Astrocyte of the cerebellum (primary cell): ENCODE measurements around the gene ZNF622.
"Not testable (repeated sequence)": the region's sequence is repeated elsewhere in the genome, so short reads cannot be mapped to it uniquely, and the experiment has no call there.

Source experiments
- DNase-seq: peaks from one replicate; pipeline ENCODE4 v3.0.0-alpha.2; 2011; ENCODE audit warnings: low read depth
- H3K4me3 ChIP-seq: 2 replicates; pipeline ENCODE4 v1.5.1; 2011; ENCODE audit warnings: mild to moderate bottlenecking, low read depth, low read length, moderate library complexity
- in situ Hi-C: cut with HindIII; loops from 2 replicates; pipeline ENCODE4 v1.10.0; 2017; ENCODE audit warnings: low sequenced_read_pairs
- TF ChIP-seq, protein P1 (sequence below): IDR thresholded peaks from 2 replicates; pipeline ENCODE4 v1.5.1; 2012; ENCODE audit warnings: low read length, low read depth, moderate library complexity, mild to moderate bottlenecking; ENCODE audit errors: missing control alignments

ZNF622 gene

DNA sequence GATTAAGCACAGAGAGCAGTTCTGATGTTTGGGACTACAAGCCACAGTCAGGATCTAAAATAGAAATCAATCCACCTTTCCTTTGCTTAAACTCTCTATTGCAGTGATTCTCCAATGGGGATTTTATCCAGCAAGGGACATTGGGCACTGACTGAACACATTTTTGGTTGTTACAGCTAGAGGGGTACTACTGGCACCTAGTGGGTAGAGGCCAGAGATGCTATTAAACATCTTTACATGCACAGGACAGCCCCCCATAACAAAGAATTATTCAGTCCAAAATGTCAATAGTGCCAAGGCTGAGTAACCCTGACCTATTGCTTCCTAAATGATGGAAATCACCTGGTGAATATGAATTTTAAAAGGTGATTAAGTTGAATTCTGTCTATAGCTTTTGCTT, 12.0 kb downstream of the ZNF622 start:
- DNase-seq, result no peak
- in situ Hi-C loops, result no loop called here
- TF ChIP-seq, protein P1, sequence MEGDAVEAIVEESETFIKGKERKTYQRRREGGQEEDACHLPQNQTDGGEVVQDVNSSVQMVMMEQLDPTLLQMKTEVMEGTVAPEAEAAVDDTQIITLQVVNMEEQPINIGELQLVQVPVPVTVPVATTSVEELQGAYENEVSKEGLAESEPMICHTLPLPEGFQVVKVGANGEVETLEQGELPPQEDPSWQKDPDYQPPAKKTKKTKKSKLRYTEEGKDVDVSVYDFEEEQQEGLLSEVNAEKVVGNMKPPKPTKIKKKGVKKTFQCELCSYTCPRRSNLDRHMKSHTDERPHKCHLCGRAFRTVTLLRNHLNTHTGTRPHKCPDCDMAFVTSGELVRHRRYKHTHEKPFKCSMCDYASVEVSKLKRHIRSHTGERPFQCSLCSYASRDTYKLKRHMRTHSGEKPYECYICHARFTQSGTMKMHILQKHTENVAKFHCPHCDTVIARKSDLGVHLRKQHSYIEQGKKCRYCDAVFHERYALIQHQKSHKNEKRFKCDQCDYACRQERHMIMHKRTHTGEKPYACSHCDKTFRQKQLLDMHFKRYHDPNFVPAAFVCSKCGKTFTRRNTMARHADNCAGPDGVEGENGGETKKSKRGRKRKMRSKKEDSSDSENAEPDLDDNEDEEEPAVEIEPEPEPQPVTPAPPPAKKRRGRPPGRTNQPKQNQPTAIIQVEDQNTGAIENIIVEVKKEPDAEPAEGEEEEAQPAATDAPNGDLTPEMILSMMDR, result no peak
- no peak overlapping the region for H3K4me3 ChIP-seq

DNA sequence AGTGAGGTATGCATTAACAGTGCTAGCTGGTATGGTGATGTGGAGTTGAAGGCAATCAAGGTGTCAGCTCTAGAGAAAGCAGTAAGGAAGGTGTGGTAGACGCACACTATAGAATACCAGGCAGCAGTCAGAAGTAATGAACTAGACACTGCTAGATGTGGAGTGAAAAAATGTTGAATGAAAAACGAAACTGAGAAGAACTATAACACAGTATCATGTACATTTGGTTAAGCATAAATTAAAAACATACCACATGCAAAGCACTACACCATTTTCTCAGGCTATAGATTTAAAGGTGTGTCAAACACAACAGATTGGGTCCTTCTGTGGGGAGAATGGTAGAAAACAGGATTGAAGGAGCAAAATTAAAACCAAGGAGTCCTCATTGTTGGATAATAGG, 15.4 kb downstream of the ZNF622 start:
- TF ChIP-seq, protein P1, result no peak
- no peak overlapping the region for H3K4me3 ChIP-seq
- no peak for DNase-seq
- in situ Hi-C loops, result no loop called here

GRCh38 chr5:16446993-16447392, 18.6 kb downstream of the ZNF622 start:
- no peak for DNase-seq
- in situ Hi-C loops, result no loop called here
- TF ChIP-seq, protein P1, result no peak
- no peak overlapping the region for H3K4me3 ChIP-seq

DNA sequence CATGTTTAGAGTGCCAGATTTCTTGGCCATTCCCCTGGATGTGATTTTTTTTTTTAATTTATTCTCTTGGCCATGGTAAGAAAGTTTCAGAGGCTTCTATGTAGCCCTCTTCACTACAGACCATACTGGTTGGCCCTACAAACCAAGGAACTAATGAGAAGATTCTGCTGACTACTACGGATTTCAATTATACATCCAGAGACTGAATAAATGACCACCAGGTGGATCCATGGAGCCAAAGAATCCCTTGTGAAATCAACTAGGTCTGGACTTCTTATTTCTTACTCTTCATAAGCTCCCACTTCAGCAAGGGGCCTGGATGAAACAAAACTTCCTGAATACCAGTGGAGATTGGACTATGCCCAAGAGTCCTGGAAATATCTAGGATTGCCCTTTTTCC, 27.6 kb downstream of the ZNF622 start:
- DNase-seq, result no peak
- in situ Hi-C loops, result no loop called here

DNA sequence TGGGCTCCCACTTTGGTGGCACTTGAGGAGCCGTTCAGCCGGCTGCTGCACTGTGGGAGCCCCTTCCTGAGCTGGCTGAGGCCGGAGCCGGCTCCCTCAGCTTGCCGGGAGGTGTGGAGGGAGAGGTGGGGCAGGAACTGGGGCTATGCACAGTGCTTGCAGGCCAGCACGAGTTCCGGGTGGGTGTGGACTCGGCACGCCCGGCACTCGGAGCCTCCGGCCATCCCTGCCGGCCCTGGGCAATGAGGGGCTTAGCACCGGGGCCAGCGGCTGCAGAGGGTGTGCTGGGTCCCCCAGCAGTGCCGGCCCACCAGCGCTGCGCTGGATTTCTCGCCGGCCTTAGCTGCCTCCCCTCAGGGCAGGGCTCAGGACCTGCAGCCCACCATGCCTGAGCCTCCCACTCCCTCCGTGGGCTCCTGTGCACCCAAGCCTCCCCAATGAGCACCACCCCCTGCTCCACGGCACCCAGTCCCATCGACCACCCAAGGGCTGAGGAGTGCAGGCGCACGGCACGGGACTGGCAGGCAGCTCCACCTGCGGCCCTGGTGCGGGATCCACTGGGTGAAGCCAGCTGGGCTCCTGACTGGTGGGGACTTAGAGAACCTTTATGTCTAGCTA, 29.4 kb downstream of the ZNF622 start:
- in situ Hi-C loops, H3K4me3 ChIP-seq, DNase-seq: not testable (repeated sequence)

More for the DNA sequence above, 27.6 kb downstream of the ZNF622 start:
- no peak overlapping the region for H3K4me3 ChIP-seq
- TF ChIP-seq, protein P1, result no peak

- no peak overlapping the region for H3K4me3 ChIP-seq
- DNase-seq, result no peak
- TF ChIP-seq, protein P1, result no peak
- in situ Hi-C loops, result no loop called here
These were observed 34.1 kb downstream of the ZNF622 start for GRCh38 chr5:16431490-16431889.

- TF ChIP-seq, protein P1, result no peak
- in situ Hi-C loops, result no loop called here
- DNase-seq, result no peak
- H3K4me3 ChIP-seq, result no peak overlapping the region
These were observed 35.1 kb downstream of the ZNF622 start for GRCh38 chr5:16430349-16431089.
